Liver (tissue), 3 donors: ENCODE measurements around the gene TPX2.

Experiments used
- GABPA ChIP-seq, 2 donors: IDR thresholded peaks in 1 of 2; conservative IDR thresholded peaks in 1 of 2; 2 replicates each; pipeline ENCODE4 v1.6.1; 2016; ENCODE audit warnings: antibody characterized with exemption in 2 of 2, mild to moderate bottlenecking in 1 of 2, moderate library complexity in 1 of 2
- JUND ChIP-seq, 2 donors: IDR thresholded peaks; 2 replicates each; pipeline ENCODE4 v1.6.1; 2016; ENCODE audit warnings: antibody characterized with exemption in 2 of 2
- NR2F2 ChIP-seq: IDR thresholded peaks from 2 replicates; pipeline ENCODE4 v1.6.1; 2016; ENCODE audit warnings: antibody characterized with exemption
- RXRA ChIP-seq, 2 donors: IDR thresholded peaks; 2 replicates each; pipeline ENCODE4 v1.6.1; 2017 to 2018; ENCODE audit warnings: antibody characterized with exemption in 2 of 2, mild to moderate bottlenecking in 1 of 2
- SP1 ChIP-seq: IDR thresholded peaks from 2 replicates; pipeline ENCODE4 v1.6.1; 2018; ENCODE audit warnings: antibody characterized with exemption, mild to moderate bottlenecking
- TAF1 ChIP-seq: conservative IDR thresholded peaks from 2 replicates; pipeline ENCODE4 v1.6.1; 2016; ENCODE audit warnings: antibody characterized with exemption, mild to moderate bottlenecking
- YY1 ChIP-seq: IDR thresholded peaks from 2 replicates; pipeline ENCODE4 v1.6.1; 2016; ENCODE audit warnings: antibody characterized with exemption, mild to moderate bottlenecking
- TF ChIP-seq, protein P1 (sequence below): fragments of 150-350 bp; IDR thresholded peaks from 2 replicates; pipeline ENCODE4 v1.5.1; 2017; ENCODE audit warnings: improper control_type of control experiment, low read depth, low read length; ENCODE audit not compliant: missing input control
- TF ChIP-seq, protein P2 (sequence below): IDR thresholded peaks from 2 replicates; pipeline ENCODE4 v1.6.1; 2016; ENCODE audit warnings: antibody characterized with exemption
- TF ChIP-seq, protein P3 (sequence below): IDR thresholded peaks from 2 replicates; pipeline ENCODE4 v1.6.1; 2016; ENCODE audit warnings: antibody characterized with exemption
- TF ChIP-seq, protein P4 (sequence below): IDR thresholded peaks from 2 replicates; pipeline ENCODE4 v1.6.1; 2016; ENCODE audit warnings: antibody characterized with exemption, mild to moderate bottlenecking
- donor health status: healthy.
- donor health status: healthy.

DNA sequence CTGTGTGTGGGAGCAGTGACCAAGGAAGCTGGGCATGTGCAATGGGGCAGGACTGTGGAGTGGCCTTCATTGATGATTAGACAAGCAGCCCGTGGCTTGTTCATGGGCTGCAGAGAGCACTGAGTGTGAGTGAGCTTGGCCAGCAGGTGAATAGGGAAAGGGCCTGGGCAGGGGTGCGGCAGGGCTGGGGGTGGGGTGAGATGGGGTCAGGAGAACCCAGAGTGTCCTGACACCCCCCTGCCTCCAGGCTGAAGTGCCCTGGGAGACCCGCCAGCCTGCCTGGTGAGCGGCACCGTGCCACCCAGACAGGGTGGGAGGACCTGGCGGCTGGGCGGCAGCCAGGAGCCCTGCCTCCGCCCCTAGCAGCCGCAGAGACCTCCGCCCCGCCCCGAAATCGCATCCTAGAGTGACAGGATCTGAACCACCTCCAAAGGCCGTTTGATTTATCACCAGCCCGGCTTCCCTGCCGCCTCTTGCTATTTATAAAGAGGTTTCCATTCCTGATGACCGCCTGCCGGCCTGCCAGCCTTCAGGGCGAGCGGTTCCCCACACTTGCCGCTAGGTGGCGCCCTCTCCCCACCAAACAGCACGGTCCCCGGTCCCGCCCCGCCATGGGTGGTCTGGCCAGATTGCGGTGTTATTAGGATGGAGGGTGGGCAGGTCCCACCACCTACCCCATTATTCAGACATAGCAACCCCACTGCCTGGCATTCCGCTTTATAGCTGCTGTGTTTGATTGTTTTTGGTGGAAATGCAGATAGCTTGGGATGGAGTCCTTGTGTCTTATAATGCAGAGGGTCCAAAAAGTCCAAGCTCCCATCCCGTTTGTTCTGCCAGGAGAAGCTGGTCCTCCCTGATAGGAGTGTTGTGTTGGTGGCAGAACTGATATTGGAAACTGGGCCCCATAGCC, 83.6 kb downstream of the TPX2 start:
- TF ChIP-seq YY1 (no peak), JUND (IDR thresholded peaks at IDR 0.05) (no peak), GABPA (IDR thresholded peaks at IDR 0.05 in 1 of 2, conservative IDR thresholded peaks at IDR 0.05 in 1 of 2) (no peak), NR2F2 (no peak), TAF1 (no peak), SP1 (no peak), RXRA (IDR thresholded peaks at IDR 0.05) (no peak)
- TF ChIP-seq, protein P1, sequence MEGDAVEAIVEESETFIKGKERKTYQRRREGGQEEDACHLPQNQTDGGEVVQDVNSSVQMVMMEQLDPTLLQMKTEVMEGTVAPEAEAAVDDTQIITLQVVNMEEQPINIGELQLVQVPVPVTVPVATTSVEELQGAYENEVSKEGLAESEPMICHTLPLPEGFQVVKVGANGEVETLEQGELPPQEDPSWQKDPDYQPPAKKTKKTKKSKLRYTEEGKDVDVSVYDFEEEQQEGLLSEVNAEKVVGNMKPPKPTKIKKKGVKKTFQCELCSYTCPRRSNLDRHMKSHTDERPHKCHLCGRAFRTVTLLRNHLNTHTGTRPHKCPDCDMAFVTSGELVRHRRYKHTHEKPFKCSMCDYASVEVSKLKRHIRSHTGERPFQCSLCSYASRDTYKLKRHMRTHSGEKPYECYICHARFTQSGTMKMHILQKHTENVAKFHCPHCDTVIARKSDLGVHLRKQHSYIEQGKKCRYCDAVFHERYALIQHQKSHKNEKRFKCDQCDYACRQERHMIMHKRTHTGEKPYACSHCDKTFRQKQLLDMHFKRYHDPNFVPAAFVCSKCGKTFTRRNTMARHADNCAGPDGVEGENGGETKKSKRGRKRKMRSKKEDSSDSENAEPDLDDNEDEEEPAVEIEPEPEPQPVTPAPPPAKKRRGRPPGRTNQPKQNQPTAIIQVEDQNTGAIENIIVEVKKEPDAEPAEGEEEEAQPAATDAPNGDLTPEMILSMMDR = peak; percentile 97
- TF ChIP-seq, protein P2, sequence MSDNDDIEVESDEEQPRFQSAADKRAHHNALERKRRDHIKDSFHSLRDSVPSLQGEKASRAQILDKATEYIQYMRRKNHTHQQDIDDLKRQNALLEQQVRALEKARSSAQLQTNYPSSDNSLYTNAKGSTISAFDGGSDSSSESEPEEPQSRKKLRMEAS = no peak
- TF ChIP-seq, protein P3, sequence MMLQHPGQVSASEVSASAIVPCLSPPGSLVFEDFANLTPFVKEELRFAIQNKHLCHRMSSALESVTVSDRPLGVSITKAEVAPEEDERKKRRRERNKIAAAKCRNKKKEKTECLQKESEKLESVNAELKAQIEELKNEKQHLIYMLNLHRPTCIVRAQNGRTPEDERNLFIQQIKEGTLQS = no peak
- TF ChIP-seq, protein P4, sequence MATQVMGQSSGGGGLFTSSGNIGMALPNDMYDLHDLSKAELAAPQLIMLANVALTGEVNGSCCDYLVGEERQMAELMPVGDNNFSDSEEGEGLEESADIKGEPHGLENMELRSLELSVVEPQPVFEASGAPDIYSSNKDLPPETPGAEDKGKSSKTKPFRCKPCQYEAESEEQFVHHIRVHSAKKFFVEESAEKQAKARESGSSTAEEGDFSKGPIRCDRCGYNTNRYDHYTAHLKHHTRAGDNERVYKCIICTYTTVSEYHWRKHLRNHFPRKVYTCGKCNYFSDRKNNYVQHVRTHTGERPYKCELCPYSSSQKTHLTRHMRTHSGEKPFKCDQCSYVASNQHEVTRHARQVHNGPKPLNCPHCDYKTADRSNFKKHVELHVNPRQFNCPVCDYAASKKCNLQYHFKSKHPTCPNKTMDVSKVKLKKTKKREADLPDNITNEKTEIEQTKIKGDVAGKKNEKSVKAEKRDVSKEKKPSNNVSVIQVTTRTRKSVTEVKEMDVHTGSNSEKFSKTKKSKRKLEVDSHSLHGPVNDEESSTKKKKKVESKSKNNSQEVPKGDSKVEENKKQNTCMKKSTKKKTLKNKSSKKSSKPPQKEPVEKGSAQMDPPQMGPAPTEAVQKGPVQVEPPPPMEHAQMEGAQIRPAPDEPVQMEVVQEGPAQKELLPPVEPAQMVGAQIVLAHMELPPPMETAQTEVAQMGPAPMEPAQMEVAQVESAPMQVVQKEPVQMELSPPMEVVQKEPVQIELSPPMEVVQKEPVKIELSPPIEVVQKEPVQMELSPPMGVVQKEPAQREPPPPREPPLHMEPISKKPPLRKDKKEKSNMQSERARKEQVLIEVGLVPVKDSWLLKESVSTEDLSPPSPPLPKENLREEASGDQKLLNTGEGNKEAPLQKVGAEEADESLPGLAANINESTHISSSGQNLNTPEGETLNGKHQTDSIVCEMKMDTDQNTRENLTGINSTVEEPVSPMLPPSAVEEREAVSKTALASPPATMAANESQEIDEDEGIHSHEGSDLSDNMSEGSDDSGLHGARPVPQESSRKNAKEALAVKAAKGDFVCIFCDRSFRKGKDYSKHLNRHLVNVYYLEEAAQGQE = no peak
